Left ventricle myocardium inferior (tissue), 1 donor: ENCODE data around the gene FLT1. TPM values are rescaled to one million over a fixed set of nuclear protein-coding genes. Genes with fewer than 3 reads are reported as not detected.

Source experiments
- DNase-seq: peaks from one replicate; pipeline ENCODE4 v3.0.0-alpha.2; 2020
- H3K27ac ChIP-seq: fragments of 200-600 bp; replicated peaks from 2 replicates; pipeline ENCODE4 v1.8.0; 2021
- H3K27me3 ChIP-seq: fragments of 200-600 bp; 2 replicates; pipeline ENCODE4 v1.8.0; 2021; ENCODE audit warnings: low read depth
- H3K36me3 ChIP-seq: fragments of 200-600 bp; 2 replicates; pipeline ENCODE4 v1.8.0; 2021
- H3K4me1 ChIP-seq: fragments of 200-600 bp; 2 replicates; pipeline ENCODE4 v1.8.0; 2021
- H3K4me3 ChIP-seq: fragments of 200-600 bp; 2 replicates; pipeline ENCODE4 v1.8.0; 2021; ENCODE audit warnings: mild to moderate bottlenecking, moderate library complexity
- H3K9me3 ChIP-seq: fragments of 200-600 bp; replicated peaks from 2 replicates; pipeline ENCODE4 v1.8.0; 2021
- intact Hi-C: fragments of 100-400 bp; cut with micrococcal nuclease; formaldehyde crosslinking; loops from one replicate; pipeline ENCODE4 v1.11.0; 2022
- total RNA-seq: library from RNA; stranded (reverse); fragmentation: NEBNext Ultra II Directional; extraction: Animal tissue kit (Norgen Biotek cat#: 25700); gene quantifications from one replicate; pipeline ENCODE4 v1.2.1, GENCODE V29; 2021
- TF ChIP-seq, protein P1 (sequence below): fragments of 200-600 bp; IDR thresholded peaks from 2 replicates; pipeline ENCODE4 v1.8.0; 2021; ENCODE audit warnings: antibody characterized with exemption, mild to moderate bottlenecking, borderline replicate concordance
- donor health status: DM: no; HTN: yes; CAD: no; lungs with severe emphysema.

Gene FLT1
- total RNA-seq, 1 donor from 2014 or later, result 40.7 TPM

DNA sequence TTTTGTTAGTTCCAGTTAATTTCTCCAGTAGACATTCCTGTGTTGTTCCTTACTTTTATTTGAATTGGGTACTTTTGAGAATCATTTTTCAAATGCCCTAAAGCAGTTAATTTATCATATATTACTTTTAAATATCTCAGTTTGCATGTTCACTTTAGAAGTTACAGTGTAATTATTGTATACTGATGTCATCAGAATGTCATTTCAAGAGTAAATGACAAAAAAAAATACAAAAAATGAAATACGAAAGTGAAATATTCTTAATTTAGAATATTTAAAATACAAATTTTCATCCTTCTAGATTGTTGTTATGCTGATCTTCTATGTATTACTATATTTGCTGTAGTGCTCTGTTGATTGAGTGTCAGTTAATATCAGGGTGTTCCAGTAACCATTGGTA, 242.4 kb downstream of the FLT1 start:
- H3K9me3 ChIP-seq, result no peaks in the 10 kb centered on the region
- no peak overlapping the region for H3K4me3 ChIP-seq
- H3K36me3 ChIP-seq, result peaks cover 13% of the 10 kb centered on the region
- peaks cover 7% of the 10 kb centered on the region for H3K4me1 ChIP-seq
- TF ChIP-seq, protein P1, sequence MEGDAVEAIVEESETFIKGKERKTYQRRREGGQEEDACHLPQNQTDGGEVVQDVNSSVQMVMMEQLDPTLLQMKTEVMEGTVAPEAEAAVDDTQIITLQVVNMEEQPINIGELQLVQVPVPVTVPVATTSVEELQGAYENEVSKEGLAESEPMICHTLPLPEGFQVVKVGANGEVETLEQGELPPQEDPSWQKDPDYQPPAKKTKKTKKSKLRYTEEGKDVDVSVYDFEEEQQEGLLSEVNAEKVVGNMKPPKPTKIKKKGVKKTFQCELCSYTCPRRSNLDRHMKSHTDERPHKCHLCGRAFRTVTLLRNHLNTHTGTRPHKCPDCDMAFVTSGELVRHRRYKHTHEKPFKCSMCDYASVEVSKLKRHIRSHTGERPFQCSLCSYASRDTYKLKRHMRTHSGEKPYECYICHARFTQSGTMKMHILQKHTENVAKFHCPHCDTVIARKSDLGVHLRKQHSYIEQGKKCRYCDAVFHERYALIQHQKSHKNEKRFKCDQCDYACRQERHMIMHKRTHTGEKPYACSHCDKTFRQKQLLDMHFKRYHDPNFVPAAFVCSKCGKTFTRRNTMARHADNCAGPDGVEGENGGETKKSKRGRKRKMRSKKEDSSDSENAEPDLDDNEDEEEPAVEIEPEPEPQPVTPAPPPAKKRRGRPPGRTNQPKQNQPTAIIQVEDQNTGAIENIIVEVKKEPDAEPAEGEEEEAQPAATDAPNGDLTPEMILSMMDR, result no peak
- no peak for DNase-seq
- no peak overlapping the region for H3K27ac ChIP-seq
- H3K27me3 ChIP-seq, result no peaks in the 10 kb centered on the region
- intact Hi-C loops, result no loop called here

DNA sequence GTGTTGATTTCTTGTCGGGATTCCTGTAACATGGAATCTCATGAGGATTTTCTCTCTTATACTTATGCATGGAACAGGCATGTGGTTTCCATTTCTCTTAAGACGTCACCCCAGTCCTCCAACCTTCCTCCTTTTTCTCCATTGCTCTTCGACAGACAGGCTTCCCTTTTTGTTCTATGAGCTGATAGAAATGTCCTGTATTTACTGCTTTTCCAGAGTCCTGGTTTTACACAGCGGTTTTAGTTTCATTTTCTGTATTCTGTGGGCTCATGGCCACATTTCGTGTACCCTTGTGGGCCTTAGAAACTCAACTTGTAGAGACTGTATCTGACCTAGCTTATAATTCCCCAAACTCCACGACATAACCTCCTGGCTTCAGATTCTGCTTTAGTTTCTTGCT, 243.5 kb downstream of the FLT1 start:
- H3K9me3 ChIP-seq, result no peaks in the 10 kb centered on the region
- no peaks in the 10 kb centered on the region for H3K27me3 ChIP-seq
- no peak overlapping the region for H3K27ac ChIP-seq
- intact Hi-C loops, result no loop called here
- H3K4me1 ChIP-seq, result peaks cover 7% of the 10 kb centered on the region
- H3K36me3 ChIP-seq, result peaks cover 4% of the 10 kb centered on the region
- no peak overlapping the region for H3K4me3 ChIP-seq
- TF ChIP-seq, protein P1, result no peak
- DNase-seq, result no peak

DNA sequence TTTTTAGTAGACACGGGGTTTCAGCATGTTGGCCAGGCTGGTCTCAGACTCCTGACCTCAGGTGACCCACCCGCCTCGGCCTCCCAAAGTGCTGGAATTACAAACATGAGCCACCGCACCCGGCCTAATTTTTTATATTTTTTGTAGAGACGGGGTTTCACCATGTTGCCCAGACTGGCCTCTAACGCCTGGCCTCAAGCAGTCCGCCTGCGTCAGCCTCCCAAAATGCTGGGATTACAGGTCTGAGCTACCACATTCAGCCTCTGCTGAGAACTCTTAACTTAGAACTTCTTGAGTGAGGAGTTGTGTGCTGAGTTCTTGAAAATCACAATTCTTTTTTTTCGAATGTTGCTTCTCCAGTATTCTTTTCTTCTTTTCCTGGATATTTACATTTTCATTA, 244.4 kb downstream of the FLT1 start:
- no peak overlapping the region for H3K27ac ChIP-seq
- peaks cover 7% of the 10 kb centered on the region for H3K4me1 ChIP-seq
- DNase-seq, result no peak
- no peak overlapping the region for H3K4me3 ChIP-seq
- H3K9me3 ChIP-seq, result no peaks in the 10 kb centered on the region
- no peaks in the 10 kb centered on the region for H3K27me3 ChIP-seq
- TF ChIP-seq, protein P1, result no peak
- H3K36me3 ChIP-seq, result no peaks in the 10 kb centered on the region
- intact Hi-C loops, result no loop called here

Other genes starting within 250 kb of the FLT1 start
- 101 TPM for gene POMP, start 164.0 kb upstream of the FLT1 start, total RNA-seq
- 16.7 TPM for gene SLC46A3, start 223.8 kb upstream of the FLT1 start, total RNA-seq